Glutamatergic neuron (in vitro differentiated cells): ENCODE data around the gene ITPR1. TPM values are rescaled to one million over a fixed set of nuclear protein-coding genes. Genes with fewer than 3 reads are reported as not detected.

ENCODE experiments used
- DNase-seq: peaks from one replicate; pipeline ENCODE4 v3.0.0; 2022
- H3K27ac Mint-ChIP-seq: one replicate; pipeline ENCODE4 v1.8.0; 2020; ENCODE audit warnings: mild to moderate bottlenecking, mixed read lengths, inconsistent platforms; ENCODE audit not compliant: unreplicated experiment
- H3K27me3 Mint-ChIP-seq: one replicate; pipeline ENCODE4 v1.8.0; 2020; ENCODE audit warnings: mild to moderate bottlenecking, moderate library complexity, mixed read lengths, inconsistent platforms; ENCODE audit not compliant: unreplicated experiment
- H3K36me3 Mint-ChIP-seq: one replicate; pipeline ENCODE4 v1.8.0; 2020; ENCODE audit warnings: mild to moderate bottlenecking, mixed read lengths, inconsistent platforms; ENCODE audit not compliant: unreplicated experiment
- H3K4me1 Mint-ChIP-seq: one replicate; pipeline ENCODE4 v1.8.0; 2020; ENCODE audit warnings: mild to moderate bottlenecking, low read depth, mixed read lengths, inconsistent platforms; ENCODE audit not compliant: unreplicated experiment
- H3K4me3 Mint-ChIP-seq: one replicate; pipeline ENCODE4 v1.8.0; 2020; ENCODE audit warnings: mild to moderate bottlenecking, mixed read lengths, inconsistent platforms; ENCODE audit not compliant: unreplicated experiment
- H3K9me3 Mint-ChIP-seq: one replicate; pipeline ENCODE4 v1.8.0; 2020; ENCODE audit warnings: mild to moderate bottlenecking, moderate library complexity, mixed read lengths, inconsistent platforms; ENCODE audit not compliant: unreplicated experiment
- CTCF ChIP-seq: fragments of 200-600 bp; sonication (generic); IDR thresholded peaks from one replicate; pipeline ENCODE4 v1.5.0; 2021; ENCODE audit not compliant: partially characterized antibody, unreplicated experiment
- total RNA-seq: library from RNA; stranded (reverse); fragmentation: NEBNext Ultra II Directional; extraction: Animal tissue kit (Norgen Biotek cat#: 25700); gene quantifications from one replicate; pipeline ENCODE4 v1.2.1, GENCODE V29; 2021; ENCODE audit not compliant: unreplicated experiment

ITPR1 gene
- total RNA-seq, 1 donor from 2014 or later: 6.9 TPM

DNA sequence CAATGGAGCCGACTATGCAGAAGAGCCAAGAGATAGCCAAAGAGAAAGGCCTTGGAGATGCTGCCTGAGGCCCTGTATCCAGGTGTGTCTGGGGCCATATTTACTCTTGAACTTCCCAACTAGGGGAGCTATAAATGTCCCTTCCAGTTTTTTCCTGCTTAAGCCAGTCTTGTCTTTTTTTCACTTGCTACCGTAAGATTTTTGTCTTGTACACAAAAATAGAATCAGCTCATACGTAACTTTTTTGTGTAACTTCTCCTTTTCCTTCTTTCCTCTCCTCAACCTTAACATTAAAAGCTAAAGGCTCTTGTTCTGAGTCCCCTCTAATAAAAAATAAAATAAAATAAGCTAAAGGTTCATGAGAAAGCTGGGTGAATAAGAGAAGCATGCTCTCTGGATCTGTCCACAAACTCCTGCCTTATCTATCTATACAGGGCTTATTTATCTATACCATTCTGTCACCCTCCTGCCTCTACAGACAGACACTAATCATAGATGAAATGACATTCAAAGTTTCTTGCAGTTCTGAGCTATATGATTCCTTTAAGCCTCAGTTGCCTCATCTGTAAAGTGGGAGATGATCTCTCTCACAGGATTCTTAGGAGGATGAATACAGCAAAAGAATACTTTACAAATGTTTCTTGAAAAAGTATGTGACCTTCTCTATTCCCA lies 30.6 kb upstream of the ITPR1 start:
- Mint-ChIP-seq H3K27me3 (no peaks in the 10 kb centered on the region), H3K9me3 (peaks cover 5% of the 10 kb centered on the region), H3K27ac (no peak overlapping the region), H3K36me3 (no peaks in the 10 kb centered on the region), H3K4me3 (no peak overlapping the region), H3K4me1 (peaks cover 1% of the 10 kb centered on the region)
- no peak for TF ChIP-seq CTCF
- DNase-seq: no peak

DNA sequence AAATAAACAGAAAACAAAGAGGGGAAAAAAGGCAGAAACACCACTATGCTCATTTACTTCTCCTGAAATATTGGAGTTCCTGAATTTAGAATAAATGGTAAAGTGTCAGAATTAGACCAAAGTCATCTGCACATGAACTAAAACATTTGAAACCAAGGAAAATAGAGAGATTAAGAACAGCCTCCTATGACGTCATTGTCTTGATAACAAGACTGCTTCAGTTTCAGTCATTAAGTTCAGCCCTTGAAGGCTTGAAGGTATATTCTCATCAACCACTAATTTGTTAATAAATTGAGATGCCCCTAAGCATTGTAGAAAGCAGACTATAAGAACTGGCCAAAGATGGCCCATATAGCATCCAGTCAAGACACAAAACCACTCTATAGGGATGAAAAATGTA lies 28.6 kb upstream of the ITPR1 start:
- peaks cover 2% of the 10 kb centered on the region for H3K27me3 Mint-ChIP-seq
- H3K36me3 Mint-ChIP-seq: no peaks in the 10 kb centered on the region
- H3K27ac Mint-ChIP-seq: no peak overlapping the region
- peaks cover 5% of the 10 kb centered on the region for H3K9me3 Mint-ChIP-seq
- DNase-seq: no peak
- H3K4me3 Mint-ChIP-seq: no peak overlapping the region
- no peak for TF ChIP-seq CTCF
- peaks cover 1% of the 10 kb centered on the region for H3K4me1 Mint-ChIP-seq

DNA sequence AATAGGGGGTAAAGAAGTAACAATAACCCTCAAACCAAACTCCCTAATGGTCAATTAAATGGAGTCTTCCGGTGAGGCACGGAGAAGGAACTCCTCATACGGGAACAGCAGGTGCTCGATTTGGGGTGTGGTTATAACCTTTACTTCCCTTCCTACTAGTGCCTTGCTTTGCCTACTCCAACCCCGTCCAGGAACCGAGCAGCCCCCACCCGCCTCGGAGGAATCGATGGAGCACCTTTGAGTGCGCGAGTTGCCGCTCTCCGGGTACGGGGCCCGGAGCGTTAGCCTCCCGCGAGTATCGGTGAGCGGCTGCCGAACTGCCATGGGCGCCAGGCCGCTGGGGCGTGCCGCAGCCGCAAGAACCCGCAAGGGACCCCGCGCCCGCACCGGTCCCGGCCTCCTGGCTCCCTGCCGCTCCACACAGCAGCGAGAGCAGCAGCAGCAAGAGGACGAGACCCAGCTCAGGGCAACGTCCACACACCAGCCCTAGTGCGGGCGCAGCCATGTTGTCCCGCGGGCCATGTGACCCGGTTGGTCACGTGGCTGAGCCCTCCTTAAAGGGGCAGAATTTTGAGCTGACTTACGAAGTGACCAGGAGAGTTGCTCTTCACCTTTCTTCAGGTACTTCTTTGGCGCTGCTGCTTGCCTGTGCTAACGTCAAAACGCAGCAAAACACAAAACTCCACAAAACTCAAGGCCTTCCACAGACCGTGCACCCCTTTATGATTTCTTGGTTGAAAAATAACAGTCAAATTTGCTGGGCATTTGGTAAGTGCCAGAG lies 26.2 kb upstream of the ITPR1 start, which contains the start of gene SUMF1:
TSS of gene SUMF1 (minus strand) at position 529 of the 781 bp plus-strand sequence. CDS start at position 505, 24 bp downstream.
- peak within 1 kb of the TSS; percentile 93 for H3K4me3 Mint-ChIP-seq
- no peaks in the 10 kb centered on the region for H3K36me3 Mint-ChIP-seq
- peaks cover 2% of the 10 kb centered on the region for H3K27me3 Mint-ChIP-seq
- DNase-seq: peak; percentile 83
- peaks cover 1% of the 10 kb centered on the region for H3K4me1 Mint-ChIP-seq
- TF ChIP-seq CTCF: no peak
- H3K27ac Mint-ChIP-seq: peak within 1 kb of the TSS; percentile 95
- peaks cover 3% of the 10 kb centered on the region for H3K9me3 Mint-ChIP-seq

- peak overlapping the region; percentile 55 for H3K27ac Mint-ChIP-seq
- peak overlapping the region; percentile 93 for H3K4me3 Mint-ChIP-seq
- peaks cover 2% of the 10 kb centered on the region for H3K27me3 Mint-ChIP-seq
- TF ChIP-seq CTCF: no peak
- peaks cover 1% of the 10 kb centered on the region for H3K4me1 Mint-ChIP-seq
- H3K9me3 Mint-ChIP-seq: peaks cover 3% of the 10 kb centered on the region
- H3K36me3 Mint-ChIP-seq: no peaks in the 10 kb centered on the region
- DNase-seq: no peak
Measured at GRCh38 chr3:4467522-4467867, 25.7 kb upstream of the ITPR1 start.

DNA sequence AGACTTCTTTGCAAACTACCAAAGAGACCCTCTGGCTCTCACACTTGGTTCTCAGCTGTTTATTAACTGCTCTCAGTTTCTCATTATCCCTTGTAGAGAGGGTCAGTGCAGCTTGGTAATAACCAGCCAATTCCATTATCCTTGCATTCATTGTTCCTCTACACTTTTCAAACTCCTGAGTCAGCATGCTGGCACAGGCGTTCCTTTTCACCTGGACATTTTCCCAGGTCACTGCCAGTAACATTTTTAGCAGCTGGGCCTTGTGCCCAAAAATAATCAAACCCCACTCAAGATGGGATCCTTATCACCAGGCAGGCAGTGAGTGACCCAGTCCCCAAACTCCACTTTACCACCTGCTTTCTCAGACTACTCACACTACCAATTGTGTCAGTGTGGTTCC lies 21.2 kb upstream of the ITPR1 start:
- no peak for DNase-seq
- Mint-ChIP-seq H3K4me1 (peaks cover 1% of the 10 kb centered on the region), H3K9me3 (no peaks in the 10 kb centered on the region), H3K36me3 (no peaks in the 10 kb centered on the region), H3K27me3 (peaks cover 2% of the 10 kb centered on the region), H3K27ac (no peak overlapping the region), H3K4me3 (no peak overlapping the region)
- TF ChIP-seq CTCF: no peak
